Measurements from ENCODE around the gene ZMYND19. TPM values are rescaled to one million over a fixed set of nuclear protein-coding genes. Genes with fewer than 3 reads are reported as not detected.
"Not testable (repeated sequence)": the region's sequence is repeated elsewhere in the genome, so short reads cannot be mapped to it uniquely, and the experiment has no call there.

Gene ZMYND19
- total RNA-seq, 1 donor = 1.4 TPM

GRCh38 chr9:137606005-137606621 is 15.8 kb upstream of the ZMYND19 start:
- peaks cover 54% of the 10 kb centered on the region for H3K4me1 ChIP-seq (ENCODE audit: insufficient read depth, low read length)
- peak overlapping the region; percentile 71 for H3K4me3 ChIP-seq (ENCODE audit: low read length)
- H3K9me3 ChIP-seq (ENCODE audit: low read depth, low read length) = no peaks in the 10 kb centered on the region
- H3K27me3 ChIP-seq (ENCODE audit: insufficient read depth, low read length) = no peaks in the 10 kb centered on the region

GRCh38 chr9:137605121-137606004 is 15.1 kb upstream of the ZMYND19 start, which contains the start of gene ARRDC1:
Gene ARRDC1, plus strand, starts transcription at chr9:137605686. Its CDS starts 32 bp downstream, at chr9:137605718.
- Histone ChIP-seq H3K4me3 (ENCODE audit: low read length) (peak within 1 kb of the TSS; percentile 71), H3K9me3 (ENCODE audit: low read depth, low read length) (no peaks in the 10 kb centered on the region), H3K4me1 (ENCODE audit: insufficient read depth, low read length) (peaks cover 50% of the 10 kb centered on the region), H3K27me3 (ENCODE audit: insufficient read depth, low read length) (no peaks in the 10 kb centered on the region)

GRCh38 chr9:137604345-137605086 is 14.2 kb upstream of the ZMYND19 start:
- no peaks in the 10 kb centered on the region for H3K27me3 ChIP-seq (ENCODE audit: insufficient read depth, low read length)
- H3K9me3 ChIP-seq (ENCODE audit: low read depth, low read length) = no peaks in the 10 kb centered on the region
- H3K4me3 ChIP-seq (ENCODE audit: low read length) = no peak overlapping the region
- H3K4me1 ChIP-seq (ENCODE audit: insufficient read depth, low read length) = peaks cover 49% of the 10 kb centered on the region

- H3K4me3 ChIP-seq (ENCODE audit: low read length) = no peak overlapping the region
- H3K9me3 ChIP-seq (ENCODE audit: low read depth, low read length) = no peaks in the 10 kb centered on the region
Observed at GRCh38 chr9:137603879-137604278, 13.6 kb upstream of the ZMYND19 start.

GRCh38 chr9:137602661-137603060 is 12.3 kb upstream of the ZMYND19 start:
- Histone ChIP-seq H3K27me3 (ENCODE audit: insufficient read depth, low read length) (no peaks in the 10 kb centered on the region), H3K4me1 (ENCODE audit: insufficient read depth, low read length) (peaks cover 31% of the 10 kb centered on the region), H3K9me3 (ENCODE audit: low read depth, low read length) (no peaks in the 10 kb centered on the region), H3K4me3 (ENCODE audit: low read length) (no peak overlapping the region)

More at GRCh38 chr9:137603879-137604278, 13.6 kb upstream of the ZMYND19 start:
- no peaks in the 10 kb centered on the region for H3K27me3 ChIP-seq (ENCODE audit: insufficient read depth, low read length)
- H3K4me1 ChIP-seq (ENCODE audit: insufficient read depth, low read length) = peaks cover 43% of the 10 kb centered on the region

GRCh38 chr9:137598943-137599342 is 8.6 kb upstream of the ZMYND19 start:
- H3K4me3 ChIP-seq (ENCODE audit: low read length) = no peak overlapping the region
- H3K9me3 ChIP-seq (ENCODE audit: low read depth, low read length) = no peaks in the 10 kb centered on the region
- peaks cover 15% of the 10 kb centered on the region for H3K4me1 ChIP-seq (ENCODE audit: insufficient read depth, low read length)
- no peaks in the 10 kb centered on the region for H3K27me3 ChIP-seq (ENCODE audit: insufficient read depth, low read length)

- not testable (repeated sequence) for H3K4me3 ChIP-seq (ENCODE audit: low read length); H3K27me3 ChIP-seq (ENCODE audit: insufficient read depth, low read length); H3K9me3 ChIP-seq (ENCODE audit: low read depth, low read length)
- peaks cover 12% of the 10 kb centered on the region for H3K4me1 ChIP-seq (ENCODE audit: insufficient read depth, low read length)
Observed at GRCh38 chr9:137596577-137596976, 6.3 kb upstream of the ZMYND19 start.

- H3K27me3 ChIP-seq (ENCODE audit: insufficient read depth, low read length) = no peaks in the 10 kb centered on the region
- H3K4me1 ChIP-seq (ENCODE audit: insufficient read depth, low read length) = peaks cover 29% of the 10 kb centered on the region
- H3K4me3 ChIP-seq (ENCODE audit: low read length) = no peak overlapping the region
- H3K9me3 ChIP-seq (ENCODE audit: low read depth, low read length) = no peaks in the 10 kb centered on the region
Observed at GRCh38 chr9:137593176-137593575, 2.9 kb upstream of the ZMYND19 start.

- no peaks in the 10 kb centered on the region for H3K27me3 ChIP-seq (ENCODE audit: insufficient read depth, low read length)
- H3K4me3 ChIP-seq (ENCODE audit: low read length) = no peak overlapping the region
- H3K4me1 ChIP-seq (ENCODE audit: insufficient read depth, low read length) = peaks cover 29% of the 10 kb centered on the region
- no peaks in the 10 kb centered on the region for H3K9me3 ChIP-seq (ENCODE audit: low read depth, low read length)
Observed at GRCh38 chr9:137592767-137593166, 2.5 kb upstream of the ZMYND19 start.

GRCh38 chr9:137590123-137590468 is 216 bp downstream of the ZMYND19 start:
- peaks cover 29% of the 10 kb centered on the region for H3K4me1 ChIP-seq (ENCODE audit: insufficient read depth, low read length)
- no peaks in the 10 kb centered on the region for H3K27me3 ChIP-seq (ENCODE audit: insufficient read depth, low read length)
- H3K4me3 ChIP-seq (ENCODE audit: low read length) = peak overlapping the region; percentile 37
- no peaks in the 10 kb centered on the region for H3K9me3 ChIP-seq (ENCODE audit: low read depth, low read length)

- Histone ChIP-seq H3K4me1 (ENCODE audit: insufficient read depth, low read length) (peaks cover 29% of the 10 kb centered on the region), H3K27me3 (ENCODE audit: insufficient read depth, low read length) (no peaks in the 10 kb centered on the region), H3K9me3 (ENCODE audit: low read depth, low read length) (no peaks in the 10 kb centered on the region), H3K4me3 (ENCODE audit: low read length) (peak overlapping the region; percentile 37)
Observed at GRCh38 chr9:137589441-137590122, 730 bp downstream of the ZMYND19 start.

- peaks cover 29% of the 10 kb centered on the region for H3K4me1 ChIP-seq (ENCODE audit: insufficient read depth, low read length)
Observed at GRCh38 chr9:137588891-137589290, 1.4 kb downstream of the ZMYND19 start.

GRCh38 chr9:137588311-137588710 is 2.0 kb downstream of the ZMYND19 start:
- peaks cover 29% of the 10 kb centered on the region for H3K4me1 ChIP-seq (ENCODE audit: insufficient read depth, low read length)
- H3K4me3 ChIP-seq (ENCODE audit: low read length) = no peak overlapping the region
- no peaks in the 10 kb centered on the region for H3K9me3 ChIP-seq (ENCODE audit: low read depth, low read length)
- no peaks in the 10 kb centered on the region for H3K27me3 ChIP-seq (ENCODE audit: insufficient read depth, low read length)

More at GRCh38 chr9:137588891-137589290, 1.4 kb downstream of the ZMYND19 start:
- Histone ChIP-seq H3K9me3 (ENCODE audit: low read depth, low read length) (no peaks in the 10 kb centered on the region), H3K27me3 (ENCODE audit: insufficient read depth, low read length) (no peaks in the 10 kb centered on the region), H3K4me3 (ENCODE audit: low read length) (no peak overlapping the region)

GRCh38 chr9:137586854-137587253 is 3.5 kb downstream of the ZMYND19 start:
- Histone ChIP-seq H3K9me3 (ENCODE audit: low read depth, low read length) (no peaks in the 10 kb centered on the region), H3K4me3 (ENCODE audit: low read length) (no peak overlapping the region), H3K27me3 (ENCODE audit: insufficient read depth, low read length) (no peaks in the 10 kb centered on the region), H3K4me1 (ENCODE audit: insufficient read depth, low read length) (peaks cover 18% of the 10 kb centered on the region)
